ENCODE measurements around the gene LRRC36. TPM values are rescaled to one million over a fixed set of nuclear protein-coding genes. Genes with fewer than 3 reads are reported as not detected.

Gene LRRC36
- polyA plus RNA-seq, 1 donor, result 2.5 TPM

DNA sequence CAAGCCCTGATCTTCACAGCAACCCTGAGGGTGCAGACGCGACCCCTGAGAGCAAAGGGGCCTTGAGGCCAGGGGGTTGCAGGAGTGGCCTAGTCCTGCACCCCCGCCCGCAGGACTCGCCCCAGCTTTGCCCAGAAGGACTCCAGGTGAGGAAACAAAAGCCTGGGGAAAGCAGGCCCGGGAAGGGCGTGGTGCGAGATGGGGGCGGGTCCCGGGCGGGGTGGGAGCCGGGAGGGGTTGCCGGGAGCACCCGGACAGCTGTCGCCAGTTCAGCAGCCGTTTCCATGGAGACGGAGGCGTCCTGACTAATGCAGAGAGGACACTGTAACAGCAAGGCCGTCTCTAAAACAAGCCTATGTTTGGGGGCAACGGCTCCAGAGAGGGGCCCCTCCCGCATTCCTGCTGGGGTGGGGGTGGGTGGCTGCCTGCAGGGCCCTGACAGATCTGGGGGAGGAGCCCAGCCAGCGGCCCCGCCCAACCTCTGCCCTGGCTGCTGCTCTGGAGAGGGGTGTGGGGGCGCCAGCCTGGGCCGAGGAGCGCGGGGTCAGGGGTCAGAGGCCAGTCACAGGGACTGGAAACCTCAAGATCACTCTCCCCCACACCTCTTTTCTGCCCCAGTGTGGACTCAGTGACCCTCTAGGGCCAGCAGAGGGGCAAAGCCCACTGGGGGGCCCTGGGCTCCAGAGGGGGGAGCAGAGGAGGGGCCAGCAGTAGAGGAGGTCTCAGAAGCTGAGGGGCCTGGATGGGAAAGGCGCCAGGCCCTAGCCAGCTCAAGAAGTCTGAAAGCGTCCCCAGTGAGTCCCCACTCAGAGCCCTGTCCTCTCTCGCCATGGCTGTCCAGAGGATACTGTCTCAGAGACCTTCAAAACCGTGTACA lies 69.8 kb downstream of the LRRC36 start:
- DNase-seq, result peak; percentile 94 to 96
- Histone ChIP-seq H3K27me3 (ENCODE audit: control insufficient read depth, insufficient read depth, low read length) (peaks cover 11% of the 10 kb centered on the region), H3K4me3 (ENCODE audit: low read length) (no peak overlapping the region), H3K36me3 (ENCODE audit: control insufficient read depth, insufficient read depth, low read length) (no peaks in the 10 kb centered on the region), H3K9me3 (ENCODE audit: control insufficient read depth, low read depth, low read length) (peaks cover 4% of the 10 kb centered on the region), H3K27ac (ENCODE audit: low read length) (peak overlapping the region; percentile 62), H3K4me1 (ENCODE audit: control insufficient read depth, insufficient read depth, low read length) (peaks cover 59% of the 10 kb centered on the region)
- 10% methylated on average over 2 of the region's 31 CpGs for WGBS (ENCODE audit: insufficient coverage, low lambda C conversion rate)

DNA sequence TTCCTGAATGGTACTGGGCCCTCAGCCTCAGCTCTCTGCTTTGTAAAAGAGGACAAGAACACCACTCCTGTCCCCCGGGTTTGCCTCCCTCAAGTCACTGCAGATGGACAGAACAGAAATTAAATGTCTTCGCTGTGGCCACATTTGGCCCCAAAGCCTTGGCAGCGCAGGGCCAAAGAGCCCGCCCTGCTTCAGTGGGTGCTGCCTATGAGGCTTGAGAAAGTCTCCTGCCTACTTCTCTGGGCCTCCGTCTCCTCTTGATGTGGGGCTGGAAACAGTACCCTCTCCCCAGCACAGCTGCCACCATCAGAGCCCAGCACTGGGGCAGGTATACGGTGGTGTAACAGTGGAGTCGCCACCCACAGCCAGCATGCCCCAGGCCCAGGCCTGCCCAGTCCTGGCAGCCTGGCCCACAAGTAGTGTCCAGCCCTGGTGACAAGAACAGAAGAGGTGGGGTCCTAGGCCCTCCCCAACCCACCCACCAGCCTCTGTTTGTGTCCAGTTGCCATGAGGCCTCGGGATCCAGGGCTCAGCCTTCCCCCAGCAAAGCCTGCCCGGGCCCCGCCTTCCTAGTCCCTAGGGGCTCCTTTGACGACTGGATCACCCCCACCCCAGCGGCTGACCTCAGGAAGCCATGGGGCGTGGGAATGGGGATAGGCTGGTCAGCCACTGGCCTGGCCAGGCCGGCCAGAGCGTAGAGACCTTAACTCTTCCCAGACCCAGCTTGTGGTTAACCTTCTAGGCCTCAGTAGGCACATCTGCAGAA lies 70.6 kb downstream of the LRRC36 start:
- H3K27ac ChIP-seq (ENCODE audit: low read length), result peak overlapping the region; percentile 62
- H3K9me3 ChIP-seq (ENCODE audit: control insufficient read depth, low read depth, low read length), result peaks cover 4% of the 10 kb centered on the region
- WGBS (ENCODE audit: insufficient coverage, low lambda C conversion rate), result 60% methylated on average over 1 of the region's 15 CpGs
- no peak overlapping the region for H3K4me3 ChIP-seq (ENCODE audit: low read length)
- DNase-seq, result no peak
- no peaks in the 10 kb centered on the region for H3K36me3 ChIP-seq (ENCODE audit: control insufficient read depth, insufficient read depth, low read length)
- peaks cover 55% of the 10 kb centered on the region for H3K4me1 ChIP-seq (ENCODE audit: control insufficient read depth, insufficient read depth, low read length)
- H3K27me3 ChIP-seq (ENCODE audit: control insufficient read depth, insufficient read depth, low read length), result peaks cover 11% of the 10 kb centered on the region

GRCh38 chr16:67397812-67398545 lies 71.4 kb downstream of the LRRC36 start:
- no peak overlapping the region for H3K4me3 ChIP-seq (ENCODE audit: low read length)
- peaks cover 4% of the 10 kb centered on the region for H3K9me3 ChIP-seq (ENCODE audit: control insufficient read depth, low read depth, low read length)
- H3K4me1 ChIP-seq (ENCODE audit: control insufficient read depth, insufficient read depth, low read length), result peaks cover 48% of the 10 kb centered on the region
- H3K27ac ChIP-seq (ENCODE audit: low read length), result no peak overlapping the region
- no peaks in the 10 kb centered on the region for H3K36me3 ChIP-seq (ENCODE audit: control insufficient read depth, insufficient read depth, low read length)
- no CpG with 5 or more reads among the region's 22 CpGs for WGBS (ENCODE audit: insufficient coverage, low lambda C conversion rate)
- H3K27me3 ChIP-seq (ENCODE audit: control insufficient read depth, insufficient read depth, low read length), result peaks cover 11% of the 10 kb centered on the region
- no peak for DNase-seq

- H3K27me3 ChIP-seq (ENCODE audit: control insufficient read depth, insufficient read depth, low read length), result peaks cover 11% of the 10 kb centered on the region
- peaks cover 4% of the 10 kb centered on the region for H3K9me3 ChIP-seq (ENCODE audit: control insufficient read depth, low read depth, low read length)
- WGBS (ENCODE audit: insufficient coverage, low lambda C conversion rate), result no CpG with 5 or more reads among the region's 19 CpGs
- no peaks in the 10 kb centered on the region for H3K36me3 ChIP-seq (ENCODE audit: control insufficient read depth, insufficient read depth, low read length)
- no peak overlapping the region for H3K4me3 ChIP-seq (ENCODE audit: low read length)
- peaks cover 49% of the 10 kb centered on the region for H3K4me1 ChIP-seq (ENCODE audit: control insufficient read depth, insufficient read depth, low read length)
- no peak for DNase-seq
- H3K27ac ChIP-seq (ENCODE audit: low read length), result no peak overlapping the region
These were observed 72.1 kb downstream of the LRRC36 start for GRCh38 chr16:67398546-67399217.

DNA sequence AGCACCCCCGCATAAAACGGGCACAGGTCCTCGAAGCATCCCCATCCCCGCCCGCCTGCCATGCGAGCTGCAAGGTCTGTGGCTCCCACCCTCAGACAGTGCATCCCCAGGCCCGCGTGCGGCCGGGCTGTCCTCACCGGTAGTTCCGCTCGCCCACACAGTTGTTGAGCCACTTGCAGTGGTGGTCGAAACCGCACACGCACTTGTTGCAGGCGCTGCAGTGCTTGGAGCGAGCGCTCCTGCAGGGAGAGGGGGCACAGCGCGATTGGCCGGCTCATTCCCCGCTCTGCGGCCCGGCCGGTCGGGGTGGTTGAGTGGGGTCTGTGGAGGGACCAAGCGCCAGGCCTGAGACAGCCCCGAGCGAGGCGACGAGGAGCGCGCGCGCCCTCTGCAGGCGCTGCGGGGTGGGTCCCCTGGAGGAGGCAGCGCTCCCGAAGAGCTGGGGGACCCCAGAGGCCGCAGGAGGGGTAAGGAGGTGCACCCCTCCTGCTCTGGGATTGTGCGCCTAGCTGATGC lies 72.7 kb downstream of the LRRC36 start:
- Histone ChIP-seq H3K9me3 (ENCODE audit: control insufficient read depth, low read depth, low read length) (peaks cover 4% of the 10 kb centered on the region), H3K36me3 (ENCODE audit: control insufficient read depth, insufficient read depth, low read length) (no peaks in the 10 kb centered on the region), H3K4me3 (ENCODE audit: low read length) (no peak overlapping the region), H3K4me1 (ENCODE audit: control insufficient read depth, insufficient read depth, low read length) (peaks cover 49% of the 10 kb centered on the region), H3K27ac (ENCODE audit: low read length) (no peak overlapping the region), H3K27me3 (ENCODE audit: control insufficient read depth, insufficient read depth, low read length) (peaks cover 5% of the 10 kb centered on the region)
- WGBS (ENCODE audit: insufficient coverage, low lambda C conversion rate), result 0% methylated on average over 1 of the region's 42 CpGs
- DNase-seq, result peak in 1 of 2 donors; percentile 53

GRCh38 chr16:67399749-67400704 lies 73.4 kb downstream of the LRRC36 start:
- Histone ChIP-seq H3K36me3 (ENCODE audit: control insufficient read depth, insufficient read depth, low read length) (no peaks in the 10 kb centered on the region), H3K27ac (ENCODE audit: low read length) (no peak overlapping the region), H3K4me1 (ENCODE audit: control insufficient read depth, insufficient read depth, low read length) (peaks cover 50% of the 10 kb centered on the region), H3K4me3 (ENCODE audit: low read length) (no peak overlapping the region), H3K27me3 (ENCODE audit: control insufficient read depth, insufficient read depth, low read length) (peaks cover 4% of the 10 kb centered on the region), H3K9me3 (ENCODE audit: control insufficient read depth, low read depth, low read length) (peaks cover 4% of the 10 kb centered on the region)
- WGBS (ENCODE audit: insufficient coverage, low lambda C conversion rate), result no CpG with 5 or more reads among the region's 19 CpGs
- no peak for DNase-seq

GRCh38 chr16:67400901-67401300 lies 74.3 kb downstream of the LRRC36 start:
- Histone ChIP-seq H3K36me3 (ENCODE audit: control insufficient read depth, insufficient read depth, low read length) (no peaks in the 10 kb centered on the region), H3K4me1 (ENCODE audit: control insufficient read depth, insufficient read depth, low read length) (peaks cover 45% of the 10 kb centered on the region), H3K4me3 (ENCODE audit: low read length) (no peak overlapping the region), H3K27me3 (ENCODE audit: control insufficient read depth, insufficient read depth, low read length) (no peaks in the 10 kb centered on the region), H3K9me3 (ENCODE audit: control insufficient read depth, low read depth, low read length) (peaks cover 4% of the 10 kb centered on the region), H3K27ac (ENCODE audit: low read length) (no peak overlapping the region)
- no CpG with 5 or more reads among the region's 14 CpGs for WGBS (ENCODE audit: insufficient coverage, low lambda C conversion rate)
- DNase-seq, result no peak

- H3K27me3 ChIP-seq (ENCODE audit: control insufficient read depth, insufficient read depth, low read length), result no peaks in the 10 kb centered on the region
- H3K27ac ChIP-seq (ENCODE audit: low read length), result peak overlapping the region; percentile 76
- peaks cover 3% of the 10 kb centered on the region for H3K9me3 ChIP-seq (ENCODE audit: control insufficient read depth, low read depth, low read length)
- H3K4me3 ChIP-seq (ENCODE audit: low read length), result no peak overlapping the region
- peaks cover 27% of the 10 kb centered on the region for H3K4me1 ChIP-seq (ENCODE audit: control insufficient read depth, insufficient read depth, low read length)
- no peak for DNase-seq
- WGBS (ENCODE audit: insufficient coverage, low lambda C conversion rate), result no CpG with 5 or more reads among the region's 12 CpGs
- no peaks in the 10 kb centered on the region for H3K36me3 ChIP-seq (ENCODE audit: control insufficient read depth, insufficient read depth, low read length)
These were observed 77.5 kb downstream of the LRRC36 start for GRCh38 chr16:67403976-67404555.

- no peaks in the 10 kb centered on the region for H3K27me3 ChIP-seq (ENCODE audit: control insufficient read depth, insufficient read depth, low read length)
- no peaks in the 10 kb centered on the region for H3K36me3 ChIP-seq (ENCODE audit: control insufficient read depth, insufficient read depth, low read length)
- H3K9me3 ChIP-seq (ENCODE audit: control insufficient read depth, low read depth, low read length), result no peaks in the 10 kb centered on the region
- H3K27ac ChIP-seq (ENCODE audit: low read length), result peak overlapping the region; percentile 76
- peaks cover 21% of the 10 kb centered on the region for H3K4me1 ChIP-seq (ENCODE audit: control insufficient read depth, insufficient read depth, low read length)
- peak; percentile 95 to 98 for DNase-seq
- no CpG with 5 or more reads among the region's 5 CpGs for WGBS (ENCODE audit: insufficient coverage, low lambda C conversion rate)
- no peak overlapping the region for H3K4me3 ChIP-seq (ENCODE audit: low read length)
These were observed 78.2 kb downstream of the LRRC36 start for GRCh38 chr16:67404740-67405226.
